ENCODE measurements around the gene ZNF232.
"Not testable (repeated sequence)": the region's sequence is repeated elsewhere in the genome, so short reads cannot be mapped to it uniquely, and the experiment has no call there.

The ZNF232 gene

GRCh38 chr17:5097101-5097834 lies 14.4 kb downstream of the ZNF232 start:
- DNase-seq (ENCODE audit: low read depth) = peak; percentile 14

- DNase-seq (ENCODE audit: low read depth) = no peak
These were observed 15.0 kb downstream of the ZNF232 start for GRCh38 chr17:5096731-5097100.

GRCh38 chr17:5092218-5093010 lies 19.3 kb downstream of the ZNF232 start:
- no peak for DNase-seq (ENCODE audit: low read depth)

GRCh38 chr17:5080591-5080990 lies 31.1 kb downstream of the ZNF232 start:
- DNase-seq (ENCODE audit: low read depth) = no peak

GRCh38 chr17:5078106-5079028 lies 33.3 kb downstream of the ZNF232 start, which contains the start of gene ZFP3:
ZFP3 (plus strand) TSS chr17:5078467; CDS start chr17:5091505, 13,038 bp downstream.
- peak; percentile 57 for DNase-seq (ENCODE audit: low read depth)

- no peak for DNase-seq (ENCODE audit: low read depth)
These were observed 33.9 kb downstream of the ZNF232 start for GRCh38 chr17:5077781-5078105.

- DNase-seq (ENCODE audit: low read depth) = not testable (repeated sequence)
These were observed 34.4 kb downstream of the ZNF232 start for GRCh38 chr17:5077275-5077674.

- DNase-seq (ENCODE audit: low read depth) = not testable (repeated sequence)
These were observed 36.2 kb downstream of the ZNF232 start for GRCh38 chr17:5075472-5075871.

- no peak for DNase-seq (ENCODE audit: low read depth)
These were observed 42.0 kb downstream of the ZNF232 start for GRCh38 chr17:5069724-5070123.

- DNase-seq (ENCODE audit: low read depth) = no peak
These were observed 43.4 kb downstream of the ZNF232 start for GRCh38 chr17:5068236-5068635.

GRCh38 chr17:5065227-5065744 lies 46.4 kb downstream of the ZNF232 start:
- no peak for DNase-seq (ENCODE audit: low read depth)
